KMS-11 (cell line): ENCODE results near the gene LRRC4C.

ENCODE experiments used
- H2AFZ ChIP-seq: fragments of 200-600 bp; sonication (generic); 2 replicates; pipeline ENCODE4 v1.6.1; 2016; ENCODE audit warnings: antibody characterized with exemption, mixed run types, low read depth
- H3K27ac ChIP-seq: fragments of 200-600 bp; sonication (generic); 2 replicates; pipeline ENCODE4 v1.6.1; 2016; ENCODE audit warnings: mild to moderate bottlenecking, mixed run types
- H3K27me3 ChIP-seq: fragments of 200-600 bp; sonication (generic); 2 replicates; pipeline ENCODE4 v1.6.1; 2017; ENCODE audit warnings: mild to moderate bottlenecking, low read depth, mixed run types, moderate library complexity; ENCODE audit not compliant: insufficient read depth
- H3K36me3 ChIP-seq: fragments of 200-600 bp; sonication (generic); 2 replicates; pipeline ENCODE4 v1.6.1; 2017; ENCODE audit warnings: mild to moderate bottlenecking, mixed run types; ENCODE audit not compliant: insufficient read depth
- H3K4me1 ChIP-seq: fragments of 200-600 bp; sonication (generic); 2 replicates; pipeline ENCODE4 v1.6.1; 2016; ENCODE audit warnings: mild to moderate bottlenecking, low read depth, mixed run types; ENCODE audit not compliant: poor library complexity, severe bottlenecking
- H3K4me2 ChIP-seq: fragments of 200-600 bp; sonication (generic); 2 replicates; pipeline ENCODE4 v1.7.0; 2016; ENCODE audit warnings: mild to moderate bottlenecking, mixed run types
- H3K4me3 ChIP-seq: fragments of 200-600 bp; sonication (generic); IDR thresholded peaks from 2 replicates; pipeline ENCODE4 v1.6.1; 2017; ENCODE audit warnings: low read depth, low read length, mixed read lengths; ENCODE audit not compliant: insufficient read depth
- H3K79me2 ChIP-seq: fragments of 200-600 bp; sonication (generic); 2 replicates; pipeline ENCODE4 v1.6.1; 2016; ENCODE audit warnings: low read depth, mixed run types; ENCODE audit not compliant: insufficient read depth
- H3K9ac ChIP-seq: fragments of 200-600 bp; sonication (generic); 2 replicates; pipeline ENCODE4 v1.6.1; 2016; ENCODE audit warnings: mild to moderate bottlenecking, mixed run types
- H4K20me1 ChIP-seq: fragments of 200-600 bp; sonication (generic); 2 replicates; pipeline ENCODE4 v1.6.1; 2016; ENCODE audit warnings: mild to moderate bottlenecking, mixed run types; ENCODE audit not compliant: insufficient read depth
- CTCF ChIP-seq: fragments of 200-600 bp; sonication (generic); conservative IDR thresholded peaks from 2 replicates; pipeline ENCODE4 v1.6.1; 2017; ENCODE audit warnings: low read depth, mild to moderate bottlenecking, antibody characterized with exemption, low read length, moderate library complexity, mixed read lengths

LRRC4C gene

GRCh38 chr11:40100162-40100553, 1359.3 kb downstream of the LRRC4C start:
- H3K27ac ChIP-seq = no peak overlapping the region
- H3K9ac ChIP-seq = no peak overlapping the region
- H2AFZ ChIP-seq = no peak overlapping the region
- no peaks in the 10 kb centered on the region for H3K36me3 ChIP-seq
- TF ChIP-seq CTCF = no peak
- H4K20me1 ChIP-seq = no peaks in the 10 kb centered on the region
- H3K27me3 ChIP-seq = no peaks in the 10 kb centered on the region
- H3K4me2 ChIP-seq = no peak overlapping the region
- no peaks in the 10 kb centered on the region for H3K4me1 ChIP-seq
- no peak overlapping the region for H3K4me3 ChIP-seq
- no peaks in the 10 kb centered on the region for H3K79me2 ChIP-seq

- no peak overlapping the region for H2AFZ ChIP-seq
Measured at GRCh38 chr11:40099426-40100161, 1359.9 kb downstream of the LRRC4C start.

GRCh38 chr11:40095446-40095845, 1364.0 kb downstream of the LRRC4C start:
- H2AFZ ChIP-seq = no peak overlapping the region
- no peaks in the 10 kb centered on the region for H3K79me2 ChIP-seq

More at GRCh38 chr11:40099426-40100161, 1359.9 kb downstream of the LRRC4C start:
- H3K79me2 ChIP-seq = no peaks in the 10 kb centered on the region
- H3K4me2 ChIP-seq = no peak overlapping the region
- H3K36me3 ChIP-seq = no peaks in the 10 kb centered on the region
- no peaks in the 10 kb centered on the region for H3K4me1 ChIP-seq
- no peak for TF ChIP-seq CTCF
- H4K20me1 ChIP-seq = no peaks in the 10 kb centered on the region
- H3K9ac ChIP-seq = no peak overlapping the region
- H3K27ac ChIP-seq = no peak overlapping the region
- no peaks in the 10 kb centered on the region for H3K27me3 ChIP-seq
- no peak overlapping the region for H3K4me3 ChIP-seq

GRCh38 chr11:40094954-40095353, 1364.5 kb downstream of the LRRC4C start:
- Histone ChIP-seq H3K9ac (no peak overlapping the region), H3K27me3 (no peaks in the 10 kb centered on the region), H3K4me2 (no peak overlapping the region), H4K20me1 (no peaks in the 10 kb centered on the region), H3K79me2 (no peaks in the 10 kb centered on the region), H2AFZ (no peak overlapping the region), H3K27ac (no peak overlapping the region), H3K4me1 (no peaks in the 10 kb centered on the region), H3K36me3 (no peaks in the 10 kb centered on the region), H3K4me3 (no peak overlapping the region)
- TF ChIP-seq CTCF = no peak

More at GRCh38 chr11:40095446-40095845, 1364.0 kb downstream of the LRRC4C start:
- no peak overlapping the region for H3K4me3 ChIP-seq
- no peak for TF ChIP-seq CTCF
- no peak overlapping the region for H3K4me2 ChIP-seq
- H3K27me3 ChIP-seq = no peaks in the 10 kb centered on the region
- H4K20me1 ChIP-seq = no peaks in the 10 kb centered on the region
- H3K9ac ChIP-seq = no peak overlapping the region
- H3K27ac ChIP-seq = no peak overlapping the region
- no peaks in the 10 kb centered on the region for H3K4me1 ChIP-seq
- no peaks in the 10 kb centered on the region for H3K36me3 ChIP-seq
